ENCODE results near the gene PGGT1B. TPM values are rescaled to one million over a fixed set of nuclear protein-coding genes. Genes with fewer than 3 reads are reported as not detected.

PGGT1B gene
- total RNA-seq, 1 experiment from 2014 or later: 14.4 TPM

DNA sequence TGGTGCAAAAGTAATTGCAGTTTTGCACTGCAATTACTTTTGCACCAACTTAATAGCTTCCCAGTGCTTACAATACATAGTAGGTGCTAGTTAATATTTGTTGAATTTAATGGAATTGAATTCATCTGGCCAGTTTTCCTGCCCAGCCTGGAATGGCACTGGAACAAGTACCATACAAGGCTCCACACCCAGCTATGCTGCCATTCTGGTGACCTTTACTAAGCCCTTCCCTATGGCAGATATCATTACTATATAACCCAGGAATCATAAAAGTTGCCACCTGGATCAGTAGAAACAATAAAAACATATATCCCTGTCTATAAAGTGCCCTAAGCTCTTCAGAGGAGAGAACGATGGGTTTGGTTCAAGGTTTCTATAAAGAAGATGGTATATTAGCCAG is 70.6 kb downstream of the PGGT1B start:
- ATAC-seq (no peak), DNase-seq (no peak)
- H3K79me2 ChIP-seq (ENCODE audit: low read length): no peaks in the 10 kb centered on the region
- H3K36me3 ChIP-seq (ENCODE audit: low read depth, low read length): no peaks in the 10 kb centered on the region
- H3K27me3 ChIP-seq (ENCODE audit: low read length): no peaks in the 10 kb centered on the region
- POLR2A ChIA-PET (ENCODE audit: unreplicated experiment): no interaction called here
- TF ChIP-seq EZH2 (IDR thresholded peaks at IDR 0.05; ENCODE audit: low read length, unreplicated experiment) (no peak), EZH2phosphoT487 (IDR thresholded peaks at IDR 0.05; ENCODE audit: borderline replicate concordance, low read length) (no peak)
- TF ChIP-seq, protein P1, sequence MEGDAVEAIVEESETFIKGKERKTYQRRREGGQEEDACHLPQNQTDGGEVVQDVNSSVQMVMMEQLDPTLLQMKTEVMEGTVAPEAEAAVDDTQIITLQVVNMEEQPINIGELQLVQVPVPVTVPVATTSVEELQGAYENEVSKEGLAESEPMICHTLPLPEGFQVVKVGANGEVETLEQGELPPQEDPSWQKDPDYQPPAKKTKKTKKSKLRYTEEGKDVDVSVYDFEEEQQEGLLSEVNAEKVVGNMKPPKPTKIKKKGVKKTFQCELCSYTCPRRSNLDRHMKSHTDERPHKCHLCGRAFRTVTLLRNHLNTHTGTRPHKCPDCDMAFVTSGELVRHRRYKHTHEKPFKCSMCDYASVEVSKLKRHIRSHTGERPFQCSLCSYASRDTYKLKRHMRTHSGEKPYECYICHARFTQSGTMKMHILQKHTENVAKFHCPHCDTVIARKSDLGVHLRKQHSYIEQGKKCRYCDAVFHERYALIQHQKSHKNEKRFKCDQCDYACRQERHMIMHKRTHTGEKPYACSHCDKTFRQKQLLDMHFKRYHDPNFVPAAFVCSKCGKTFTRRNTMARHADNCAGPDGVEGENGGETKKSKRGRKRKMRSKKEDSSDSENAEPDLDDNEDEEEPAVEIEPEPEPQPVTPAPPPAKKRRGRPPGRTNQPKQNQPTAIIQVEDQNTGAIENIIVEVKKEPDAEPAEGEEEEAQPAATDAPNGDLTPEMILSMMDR (conservative IDR thresholded peaks at IDR 0.05; ENCODE audit: low read depth, low read length): no peak
- intact Hi-C loops (cut with micrococcal nuclease): no loop called here
- H3K9me2 ChIP-seq (replicated peaks; ENCODE audit: low read length): no peaks in the 10 kb centered on the region
- no peak overlapping the region for H3K4me3 ChIP-seq (ENCODE audit: low read length)
- no peak overlapping the region for H3K9ac ChIP-seq (ENCODE audit: low read length)
- no TSS peak for BruUV-seq (replicated peaks)
- CTCF ChIA-PET: no interaction called here
- H3F3A ChIP-seq (ENCODE audit: low read length, unreplicated experiment): no peaks in the 10 kb centered on the region
- H3K27ac ChIP-seq (ENCODE audit: low read length): no peak overlapping the region
- no peaks in the 10 kb centered on the region for H4K20me1 ChIP-seq (ENCODE audit: low read length)
- no peak overlapping the region for H3K4me2 ChIP-seq (ENCODE audit: low read length)
- no peaks in the 10 kb centered on the region for H3K9me3 ChIP-seq (ENCODE audit: low read length)
- no peak overlapping the region for H2AFZ ChIP-seq (ENCODE audit: low read length)
- H3K4me1 ChIP-seq (ENCODE audit: insufficient read depth, low read length): no peaks in the 10 kb centered on the region

DNA sequence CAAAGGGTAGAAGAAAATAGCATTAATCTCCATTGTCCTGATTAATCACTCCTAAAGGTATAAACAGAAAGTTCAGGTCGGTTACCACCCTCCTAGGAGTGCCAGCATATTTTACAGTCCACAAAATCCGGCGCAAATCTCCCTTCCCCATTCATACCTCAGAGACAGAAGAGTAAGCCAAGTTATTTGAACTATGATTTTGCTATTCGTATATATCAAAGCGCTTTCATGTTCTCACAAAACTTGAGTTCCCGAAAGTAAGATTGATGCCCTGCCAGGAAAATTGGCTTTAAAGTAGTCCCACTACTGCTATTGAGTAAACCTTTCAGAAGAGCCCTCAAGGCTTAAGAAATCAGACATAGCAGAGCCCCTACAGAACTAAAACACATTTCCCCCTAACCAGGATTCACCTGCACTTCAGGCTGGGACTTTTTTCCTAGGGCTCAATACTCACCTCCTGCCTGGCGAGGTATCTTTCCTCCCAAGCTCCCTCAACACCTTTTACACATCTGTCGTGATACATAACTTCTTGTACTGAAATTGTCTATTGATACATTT is 71.1 kb downstream of the PGGT1B start:
- Histone ChIP-seq H4K20me1 (ENCODE audit: low read length) (no peaks in the 10 kb centered on the region), H3K4me3 (ENCODE audit: low read length) (no peak overlapping the region), H3K36me3 (ENCODE audit: low read depth, low read length) (no peaks in the 10 kb centered on the region), H3K79me2 (ENCODE audit: low read length) (no peaks in the 10 kb centered on the region), H3K9ac (ENCODE audit: low read length) (no peak overlapping the region), H3K9me3 (ENCODE audit: low read length) (no peaks in the 10 kb centered on the region), H3F3A (ENCODE audit: low read length, unreplicated experiment) (no peaks in the 10 kb centered on the region), H3K27me3 (ENCODE audit: low read length) (no peaks in the 10 kb centered on the region), H3K4me2 (ENCODE audit: low read length) (no peak overlapping the region), H3K27ac (ENCODE audit: low read length) (no peak overlapping the region), H2AFZ (ENCODE audit: low read length) (no peak overlapping the region), H3K9me2 (replicated peaks; ENCODE audit: low read length) (no peaks in the 10 kb centered on the region), H3K4me1 (ENCODE audit: insufficient read depth, low read length) (0 out of 2 replicates have a peak, but pooled peaks cover 2% of the 10 kb centered on the region)
- POLR2A ChIA-PET (ENCODE audit: unreplicated experiment): no interaction called here
- ATAC-seq (no peak), DNase-seq (no peak)
- TF ChIP-seq EZH2phosphoT487 (IDR thresholded peaks at IDR 0.05; ENCODE audit: borderline replicate concordance, low read length): no peak
- TF ChIP-seq, protein P1 (conservative IDR thresholded peaks at IDR 0.05; ENCODE audit: low read depth, low read length): no peak
- TF ChIP-seq EZH2 (IDR thresholded peaks at IDR 0.05; ENCODE audit: low read length, unreplicated experiment): no peak
- CTCF ChIA-PET: no interaction called here
- BruUV-seq (replicated peaks): no TSS peak
- intact Hi-C loops (cut with micrococcal nuclease): no loop called here

DNA sequence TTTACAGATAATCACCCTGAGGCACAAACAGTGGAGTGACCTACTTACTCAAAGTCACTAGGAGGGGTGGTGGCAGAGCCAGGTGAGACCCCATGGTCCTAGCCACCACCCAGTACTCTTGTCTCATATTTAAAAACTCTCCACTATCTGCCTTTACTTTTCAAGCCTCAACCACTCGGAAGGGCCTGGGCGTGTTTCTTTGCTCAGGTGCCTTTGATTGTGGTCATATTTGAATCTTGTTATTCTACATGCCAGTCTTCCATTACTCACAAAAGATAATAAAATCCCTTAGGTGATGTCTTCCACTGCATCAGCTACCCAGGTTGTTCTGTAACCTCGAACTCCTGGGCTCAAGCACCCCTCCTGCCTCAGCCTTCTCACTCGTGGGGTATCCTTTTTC is 72.3 kb downstream of the PGGT1B start:
- H3K9me3 ChIP-seq (ENCODE audit: low read length): no peaks in the 10 kb centered on the region
- no peak overlapping the region for H3K27ac ChIP-seq (ENCODE audit: low read length)
- POLR2A ChIA-PET (ENCODE audit: unreplicated experiment): no interaction called here

More for the DNA sequence above, 72.3 kb downstream of the PGGT1B start:
- Histone ChIP-seq H3F3A (ENCODE audit: low read length, unreplicated experiment) (no peaks in the 10 kb centered on the region), H3K4me1 (ENCODE audit: insufficient read depth, low read length) (0 out of 2 replicates have a peak, but pooled peaks cover 4% of the 10 kb centered on the region), H3K27me3 (ENCODE audit: low read length) (no peaks in the 10 kb centered on the region), H4K20me1 (ENCODE audit: low read length) (no peaks in the 10 kb centered on the region), H3K4me3 (ENCODE audit: low read length) (no peak overlapping the region), H3K9ac (ENCODE audit: low read length) (no peak overlapping the region), H3K9me2 (replicated peaks; ENCODE audit: low read length) (no peaks in the 10 kb centered on the region), H3K4me2 (ENCODE audit: low read length) (no peak overlapping the region), H3K79me2 (ENCODE audit: low read length) (no peaks in the 10 kb centered on the region), H2AFZ (ENCODE audit: low read length) (no peak overlapping the region), H3K36me3 (ENCODE audit: low read depth, low read length) (no peaks in the 10 kb centered on the region)
- TF ChIP-seq, protein P1 (conservative IDR thresholded peaks at IDR 0.05; ENCODE audit: low read depth, low read length): no peak
- TF ChIP-seq EZH2 (IDR thresholded peaks at IDR 0.05; ENCODE audit: low read length, unreplicated experiment) (no peak), EZH2phosphoT487 (IDR thresholded peaks at IDR 0.05; ENCODE audit: borderline replicate concordance, low read length) (no peak)
- DNase-seq (no peak), ATAC-seq (no peak)
- intact Hi-C loops (cut with micrococcal nuclease): no loop called here
- no TSS peak for BruUV-seq (replicated peaks)
- CTCF ChIA-PET: no interaction called here

Measured in PC-3 (cell line).